K562 (cell line): ENCODE measurements around the gene TUBGCP5. TPM values are rescaled to one million over a fixed set of nuclear protein-coding genes. Genes with fewer than 3 reads are reported as not detected.

Experiments used
- ATAC-seq: fragments of 200-7000 bp; cut with Tn5 transposase; 3 replicates; pipeline ENCODE4 v1.9.1; 2020; ENCODE audit warnings: moderate library complexity
- BruUV-seq: library from RNA; stranded (reverse); fragments of 400-500 nt; replicated peaks from 2 replicates; lab custom pipeline; 2021; lab: Mats Ljungman, UMichigan
- CTCF ChIA-PET: fragments of 300-600 bp; formaldehyde crosslinking; extraction: SDS; loops from one replicate; lab custom pipeline; 2021; ENCODE audit warnings: low intra/inter-chr PET ratio; lab: Yijun Ruan, JAX
- POLR2A ChIA-PET: fragments of 300-600, 350-650 bp; sonication (Branson Sonifier 250); formaldehyde crosslinking; extraction: SDS; loops from one replicate; lab custom pipeline; 2021; ENCODE audit warnings: antibody characterized with exemption, inconsistent platforms; lab: Yijun Ruan, JAX
- DNase-seq, 4 experiments: peaks; one replicate each; pipeline versions ENCODE4 v3.0.0 to v3.0.0-alpha.2; 2011 to 2018; ENCODE audit warnings: low spot score in 3 of 4, mixed read lengths in 3 of 4; ENCODE audit errors: extremely low read depth in 1 of 4
- FAIRE-seq: peaks from 2 replicates; lab custom pipeline; 2011; peaks lifted over from hg19 to GRCh38; lab: Jason Lieb, UNC
- H2AFZ ChIP-seq: 2 replicates; pipeline ENCODE4 v1.6.0; 2011; ENCODE audit warnings: low read depth, low read length, control low read depth, inconsistent platforms
- H3K27ac ChIP-seq: fragments of 200-600 bp; 3 replicates; pipeline ENCODE4 v1.8.0; 2011; ENCODE audit warnings: low read depth, mild to moderate bottlenecking, control low read depth, inconsistent platforms, low read length, moderate library complexity, mixed read lengths; ENCODE audit errors: extremely low read depth
- H3K27me3 ChIP-seq, 2 experiments: fragments of 300-600 bp in 1 of 2; 2 replicates in 1 of 2; 3 replicates in 1 of 2; pipeline versions ENCODE4 v1.6.0 to v1.8.0; 2011; ENCODE audit warnings: inconsistent platforms in 2 of 2, low read length in 2 of 2, mild to moderate bottlenecking in 1 of 2, mixed read lengths in 1 of 2, moderate library complexity in 1 of 2; ENCODE audit not compliant: control insufficient read depth in 2 of 2, insufficient read depth in 2 of 2
- H3K36me3 ChIP-seq: fragments of 300-600 bp; 3 replicates; pipeline ENCODE4 v1.8.0; 2011; ENCODE audit warnings: mild to moderate bottlenecking, low read length, inconsistent platforms; ENCODE audit not compliant: control insufficient read depth, insufficient read depth
- H3K4me1 ChIP-seq, 2 experiments: fragments of 200-600 bp in 1 of 2; replicated peaks in 1 of 2; 2 replicates in 1 of 2; 3 replicates in 1 of 2; pipeline versions ENCODE4 v1.5.1 to v1.8.0; 2011; ENCODE audit warnings: inconsistent platforms in 2 of 2, low read length in 2 of 2, mild to moderate bottlenecking in 1 of 2, mixed read lengths in 1 of 2, moderate library complexity in 1 of 2; ENCODE audit not compliant: control insufficient read depth in 2 of 2, insufficient read depth in 2 of 2
- H3K4me2 ChIP-seq: 2 replicates; pipeline ENCODE4 v1.6.1; 2011; ENCODE audit warnings: low read length, control low read depth, inconsistent platforms, mixed read lengths; ENCODE audit not compliant: insufficient read depth
- H3K4me3 ChIP-seq: fragments of 200-600 bp; sonication (generic), shearing (Covaris generic); 2 replicates; pipeline ENCODE4 v1.5.1; 2016; ENCODE audit warnings: control low read depth, inconsistent platforms
- H3K79me2 ChIP-seq: fragments of 200-600 bp; 3 replicates; pipeline ENCODE4 v1.8.0; 2011; ENCODE audit warnings: low read length, inconsistent platforms; ENCODE audit not compliant: control insufficient read depth, insufficient read depth
- H3K9ac ChIP-seq, 2 experiments: 2 replicates each; pipeline versions ENCODE4 v1.6.0 to v1.6.1; 2011; ENCODE audit warnings: low read depth in 2 of 2, low read length in 2 of 2, control low read depth in 1 of 2, inconsistent platforms in 1 of 2, mild to moderate bottlenecking in 1 of 2, mixed read lengths in 1 of 2; ENCODE audit not compliant: insufficient read depth in 1 of 2
- H3K9me1 ChIP-seq: one replicate; pipeline ENCODE4 v1.6.0; 2011; ENCODE audit warnings: inconsistent platforms, mild to moderate bottlenecking, low read length, moderate library complexity; ENCODE audit not compliant: control insufficient read depth, insufficient read depth
- H3K9me3 ChIP-seq: replicated peaks from 2 replicates; pipeline ENCODE4 v1.5.1; 2011; ENCODE audit warnings: low read depth, low read length, inconsistent platforms; ENCODE audit not compliant: control insufficient read depth, insufficient read depth
- H4K20me1 ChIP-seq: replicated peaks from 2 replicates; pipeline ENCODE4 v1.6.1; 2011; ENCODE audit warnings: low read length, inconsistent platforms, mixed read lengths; ENCODE audit not compliant: control insufficient read depth, insufficient read depth
- HNRNPH1 ChIP-seq: fragments of 200-400 bp; formaldehyde crosslinking; optimal IDR thresholded peaks from 2 replicates; pipeline ENCODE3; 2017; ENCODE audit warnings: low read depth, mild to moderate bottlenecking, low read length, moderate library complexity
- HNRNPUL1 ChIP-seq: fragments of 200-400 bp; formaldehyde crosslinking; IDR thresholded peaks from 2 replicates; pipeline ENCODE4 v1.6.1; 2017; ENCODE audit warnings: low read length
- JUNB ChIP-seq: fragments of 450-650 bp; formaldehyde crosslinking; conservative IDR thresholded peaks from 2 replicates; pipeline ENCODE4 v1.4.0; 2020; ENCODE audit warnings: mild to moderate bottlenecking
- MEIS2 ChIP-seq: fragments of 450-650 bp; IDR thresholded peaks from 2 replicates; pipeline ENCODE4 v1.6.1; 2014; ENCODE audit warnings: mild to moderate bottlenecking; ENCODE audit not compliant: partially characterized antibody
- NFIC ChIP-seq: fragments of 450-650 bp; IDR thresholded peaks from 2 replicates; pipeline ENCODE4 v1.6.1; 2017; ENCODE audit warnings: mild to moderate bottlenecking, inconsistent platforms
- NR3C1 ChIP-seq: sonication (generic); formaldehyde crosslinking; IDR thresholded peaks from 2 replicates; pipeline ENCODE4 v1.8.1; 2022; ENCODE audit warnings: missing genetic modification reagents
- PHTF2 ChIP-seq: fragments of 250-450 bp; sonication (Bioruptor Pico); IDR thresholded peaks from 2 replicates; pipeline ENCODE4 v1.5.0; 2021; ENCODE audit warnings: mild to moderate bottlenecking
- SAFB2 ChIP-seq: fragments of 200-400 bp; formaldehyde crosslinking; IDR thresholded peaks from 2 replicates; pipeline ENCODE4 v1.6.1; 2018; ENCODE audit warnings: borderline replicate concordance, low read length, low read depth, moderate library complexity; ENCODE audit not compliant: severe bottlenecking
- SIRT6 ChIP-seq: IDR thresholded peaks from one replicate; pipeline ENCODE4 v1.6.1; 2012; ENCODE audit warnings: low read depth, mild to moderate bottlenecking, control low read depth, inconsistent platforms, low read length, moderate library complexity
- TCF15 ChIP-seq: fragments of 250-450 bp; sonication (Bioruptor Pico); IDR thresholded peaks from 2 replicates; pipeline ENCODE4 v1.8.0; 2022; ENCODE audit warnings: moderate library complexity, mild to moderate bottlenecking, inconsistent platforms
- XRCC4 ChIP-seq: IDR thresholded peaks from one replicate; pipeline ENCODE4 v1.6.1; 2011; ENCODE audit not compliant: insufficient read depth, insufficient read length; ENCODE audit errors: extremely low read depth
- ZBTB11 ChIP-seq, 3 experiments: fragments of 200-800 bp in 1 of 3; fragments of 250-450 bp in 1 of 3; fragments of 450-650 bp in 1 of 3; sonication (Bioruptor Pico) in 1 of 3; sonication (Bioruptor generic) in 1 of 3; formaldehyde crosslinking in 1 of 3; IDR thresholded peaks; 2 replicates each; pipeline versions ENCODE4 v1.6.1 to v1.8.0; 2016 to 2022; ENCODE audit warnings: mild to moderate bottlenecking in 2 of 3, missing genetic modification characterization in 2 of 3, missing compliant biosample characterization in 1 of 3, moderate library complexity in 1 of 3
- ZNF282 ChIP-seq: sonication (generic); formaldehyde crosslinking; IDR thresholded peaks from 2 replicates; pipeline ENCODE4 v1.8.1; 2023; ENCODE audit warnings: missing genetic modification reagents
- ZNF395 ChIP-seq: fragments of 200-800 bp; sonication (Bioruptor generic); IDR thresholded peaks from 2 replicates; pipeline ENCODE4 v1.6.1; 2017; ENCODE audit warnings: missing genetic modification characterization, missing compliant biosample characterization
- ZNF644 ChIP-seq: fragments of 200-800 bp; sonication (Bioruptor generic); IDR thresholded peaks from 2 replicates; pipeline ENCODE4 v1.6.1; 2016; ENCODE audit warnings: low read depth, missing genetic modification characterization, missing compliant biosample characterization
- ZNF830 ChIP-seq: fragments of 250-450 bp; sonication (Bioruptor Pico); IDR thresholded peaks from 2 replicates; pipeline ENCODE4 v1.5.0; 2021; ENCODE audit warnings: mild to moderate bottlenecking
- ZSCAN29 ChIP-seq: fragments of 450-650 bp; IDR thresholded peaks from 2 replicates; pipeline ENCODE4 v1.6.1; 2017
- WGBS: fragments of 100-300 bp; shearing (Covaris generic); methylation state at CpG from one replicate; pipeline ENCODE4 v1.1.6; 2016; ENCODE audit warnings: low coverage, mixed read lengths; ENCODE audit not compliant: insufficient coverage; ENCODE audit errors: missing lambda C conversion rate; 5-methylcytosine and 5-hydroxymethylcytosine counted together
- in situ Hi-C: fragments of 300-500 bp; cut with MboI; formaldehyde crosslinking; loops from 4 replicates; pipeline ENCODE4 v1.15.0; 2018; ENCODE audit warnings: inconsistent platforms, mixed read lengths
- intact Hi-C: fragments of 100-400 bp; cut with micrococcal nuclease; formaldehyde crosslinking; loops from 2 replicates; pipeline ENCODE4 v1.14.2; 2022
- polyA plus RNA-seq, 8 experiments: library from polyadenylated mRNA; depleted of rRNA in 4 of 8; stranded (reverse) in 5 of 8; unstranded in 3 of 8; fragments of >200 nt; fragmentation: Nextera tagmentation in 2 of 8; fragmentation: Illumina TruSeq in 1 of 8; extraction: Ambion mirVana in 2 of 8; extraction: Trizol in 1 of 8; gene quantifications; 2 replicates each; pipeline versions ENCODE4 v1.2.1 to v1.2.3, GENCODE V29; 2011 to 2014; ENCODE audit warnings: inconsistent platforms in 1 of 8, missing spikeins in 1 of 8
- total RNA-seq, 7 experiments: library from RNA; depleted of rRNA in 6 of 7; stranded (reverse); fragments of >200 nt in 6 of 7; fragmentation: Illumina TruSeq in 2 of 7; extraction: Trizol in 2 of 7; gene quantifications; 2 replicates each; pipeline versions ENCODE4 v1.2.1 to v1.2.3, GENCODE V29; 2011 to 2021; ENCODE audit warnings: low replicate concordance in 1 of 7
- TF ChIP-seq, protein P1 (sequence below): fragments of 250-450 bp; sonication (Bioruptor Pico); IDR thresholded peaks from 2 replicates; pipeline ENCODE4 v1.8.0; 2021; ENCODE audit warnings: borderline replicate concordance, mild to moderate bottlenecking, moderate library complexity; ENCODE audit not compliant: poor library complexity, severe bottlenecking

The TUBGCP5 gene
- total and polyA plus RNA-seq, 9 of the 15 experiments (the other 6 are each of a cell fraction or from before 2014, with no cell fraction given): 5.8 to 33.9 (median 23.2) TPM

- no peak overlapping the region for H3K4me2 ChIP-seq
- no peaks in the 10 kb centered on the region for H3K79me2 ChIP-seq
- FAIRE-seq (no peak), ATAC-seq (no peak), DNase-seq (no peak)
- intact Hi-C loops (no loop called here), in situ Hi-C loops (no loop called here)
- H3K9me1 ChIP-seq: no peaks in the 10 kb centered on the region
- H3K9ac ChIP-seq: no peak overlapping the region
- no peak overlapping the region for H3K27ac ChIP-seq
- ChIA-PET POLR2A (no interaction called here), CTCF (no interaction called here)
- no peak overlapping the region for H3K4me3 ChIP-seq
- H3K27me3 ChIP-seq: peaks cover 0 to 2% of the 10 kb centered on the region in 2 experiments; a peak in 2 of 5 replicates
- no peak overlapping the region for H2AFZ ChIP-seq
- H3K4me1 ChIP-seq: peaks cover 0 to 2% of the 10 kb centered on the region in 2 experiments; a peak in 2 of 5 replicates
- H3K36me3 ChIP-seq: no peaks in the 10 kb centered on the region
- 36% methylated on average over 1 of the region's 1 CpG for WGBS
- BruUV-seq: no TSS peak
- no peaks in the 10 kb centered on the region for H3K9me3 ChIP-seq
- H4K20me1 ChIP-seq: no peaks in the 10 kb centered on the region
- TF ChIP-seq, protein P1, sequence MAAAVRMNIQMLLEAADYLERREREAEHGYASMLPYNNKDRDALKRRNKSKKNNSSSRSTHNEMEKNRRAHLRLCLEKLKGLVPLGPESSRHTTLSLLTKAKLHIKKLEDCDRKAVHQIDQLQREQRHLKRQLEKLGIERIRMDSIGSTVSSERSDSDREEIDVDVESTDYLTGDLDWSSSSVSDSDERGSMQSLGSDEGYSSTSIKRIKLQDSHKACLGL (CRISPR knock-in tag): no peak
- TF ChIP-seq PHTF2 (CRISPR knock-in tag) (no peak), HNRNPUL1 (no peak), SAFB2 (no peak), ZNF395 (CRISPR knock-in tag) (no peak), ZNF644 (tag) (no peak), ZSCAN29 (no peak), NFIC (no peak), SIRT6 (no peak), TCF15 (CRISPR knock-in tag) (no peak), MEIS2 (no peak), NR3C1 (CRISPR knock-in tag) (no peak), JUNB (CRISPR knock-in tag) (no peak), ZNF830 (CRISPR knock-in tag) (no peak), XRCC4 (no peak), ZBTB11 (CRISPR knock-in tag; IDR thresholded peaks at IDR 0.05) (no peak), HNRNPH1 (no peak), ZNF282 (CRISPR knock-in tag) (no peak)
Measured at GRCh38 chr15:23050708-23051107, 11.3 kb upstream of the TUBGCP5 start.
